Activated CD8-positive, alpha-beta T cell treated with anti-CD3 and anti-CD28 coated beads, Interleukin-2, amount 10 ng/mL, durations not matched to agents 7 days and 5 days (primary cell): Measurements from ENCODE around the gene MIER1. TPM values are rescaled to one million over a fixed set of nuclear protein-coding genes. Genes with fewer than 3 reads are reported as not detected.
A peak's percentile ranks its signal among the peaks of the same experiment; 100 is the strongest.
"Not testable (repeated sequence)": the region's sequence is repeated elsewhere in the genome, so short reads cannot be mapped to it uniquely, and the experiment has no call there.

Experiments used
- ATAC-seq: fragments of 150-1000 bp; cut with Tn5 transposase; one replicate; pipeline ENCODE4 v1.10.0; 2021; ENCODE audit warnings: moderate library complexity
- CTCF ChIA-PET: fragments of 350-600 bp; sonication (Branson Sonifier 250); formaldehyde crosslinking; loops from one replicate; lab custom pipeline; 2021; ENCODE audit warnings: antibody characterized with exemption; lab: Charles Lee
- POLR2A ChIA-PET: fragments of 350-600 bp; sonication (Branson Sonifier 250); formaldehyde crosslinking; loops from one replicate; lab custom pipeline; 2021; ENCODE audit warnings: antibody characterized with exemption; lab: Charles Lee
- DNase-seq: peaks from one replicate; pipeline ENCODE4 v3.0.0-alpha.2; 2020
- H3K27ac Mint-ChIP-seq: one replicate; pipeline ENCODE4 v1.8.0; 2021; ENCODE audit warnings: mild to moderate bottlenecking, mixed read lengths
- H3K27me3 Mint-ChIP-seq: one replicate; pipeline ENCODE4 v1.8.0; 2021; ENCODE audit warnings: low read depth, mixed read lengths
- H3K36me3 Mint-ChIP-seq: one replicate; pipeline ENCODE4 v1.8.0; 2021; ENCODE audit warnings: low read depth, mixed read lengths
- H3K4me1 Mint-ChIP-seq: one replicate; pipeline ENCODE4 v1.8.0; 2021; ENCODE audit warnings: low read depth, mixed read lengths
- H3K4me3 Mint-ChIP-seq: one replicate; pipeline ENCODE4 v1.8.0; 2021; ENCODE audit warnings: mild to moderate bottlenecking, mixed read lengths
- H3K9me3 Mint-ChIP-seq: one replicate; pipeline ENCODE4 v1.8.0; 2022; ENCODE audit warnings: mixed read lengths; ENCODE audit not compliant: insufficient read depth
- total RNA-seq, 2 experiments: library from RNA; stranded (reverse); gene quantifications; one replicate each; pipeline ENCODE4 v1.2.3, GENCODE V29; 2021

The MIER1 gene
- total RNA-seq, 2 experiments from 2014 or later, result 49.3 to 54.1 TPM

DNA sequence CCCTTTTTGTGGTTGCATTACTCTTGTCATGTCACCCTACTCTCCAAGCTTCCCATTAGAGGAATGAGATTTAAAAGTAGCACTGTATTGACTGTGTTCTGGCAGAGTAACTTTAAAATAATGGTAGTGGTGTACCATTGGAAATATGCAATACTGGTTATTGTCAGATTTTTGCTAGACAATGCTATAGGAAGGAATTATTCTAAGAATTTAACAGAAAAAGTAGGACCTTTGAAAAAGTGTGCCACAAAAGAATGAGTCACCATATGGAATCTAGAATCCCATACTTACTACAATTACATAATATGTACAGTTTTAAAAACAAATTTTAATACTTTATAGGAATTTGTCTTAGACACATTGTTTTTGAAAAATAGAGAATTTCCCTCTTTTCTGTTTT is 13.8 kb downstream of the MIER1 start:
- CTCF ChIA-PET, result interaction anchor here (1.0 to 1.6 kb wide), 3 partner anchors 9 to 276 kb away, joined by 3 to 4 read pairs (median 3); no protein-coding TSS in a partner anchor
- Mint-ChIP-seq H3K27ac (no peak overlapping the region), H3K4me1 (peaks cover 72% of the 10 kb centered on the region), H3K4me3 (no peak overlapping the region), H3K9me3 (no peaks in the 10 kb centered on the region), H3K27me3 (no peaks in the 10 kb centered on the region), H3K36me3 (peaks cover 41% of the 10 kb centered on the region)
- POLR2A ChIA-PET, result interaction anchor here (1.1 to 1.4 kb wide), 2 partner anchors 8 to 14 kb away, joined by 3 to 5 read pairs; partner anchors contain the start of genes DNAI4 and MIER1
- ATAC-seq (no peak), DNase-seq (no peak)

GRCh38 chr1:66940981-66941380 is 16.2 kb downstream of the MIER1 start:
- Mint-ChIP-seq H3K36me3 (peaks cover 37% of the 10 kb centered on the region), H3K4me1 (peaks cover 55% of the 10 kb centered on the region), H3K27me3 (no peaks in the 10 kb centered on the region), H3K27ac (no peak overlapping the region), H3K4me3 (no peak overlapping the region), H3K9me3 (no peaks in the 10 kb centered on the region)
- no peak for DNase-seq
- CTCF ChIA-PET, result interaction anchor here (1.2 to 1.4 kb wide), 2 partner anchors 10 to 16 kb away, joined by 3 read pairs; partner anchors contain the start of genes DNAI4 and MIER1
- ATAC-seq, result no peak
- POLR2A ChIA-PET, result no interaction called here

DNA sequence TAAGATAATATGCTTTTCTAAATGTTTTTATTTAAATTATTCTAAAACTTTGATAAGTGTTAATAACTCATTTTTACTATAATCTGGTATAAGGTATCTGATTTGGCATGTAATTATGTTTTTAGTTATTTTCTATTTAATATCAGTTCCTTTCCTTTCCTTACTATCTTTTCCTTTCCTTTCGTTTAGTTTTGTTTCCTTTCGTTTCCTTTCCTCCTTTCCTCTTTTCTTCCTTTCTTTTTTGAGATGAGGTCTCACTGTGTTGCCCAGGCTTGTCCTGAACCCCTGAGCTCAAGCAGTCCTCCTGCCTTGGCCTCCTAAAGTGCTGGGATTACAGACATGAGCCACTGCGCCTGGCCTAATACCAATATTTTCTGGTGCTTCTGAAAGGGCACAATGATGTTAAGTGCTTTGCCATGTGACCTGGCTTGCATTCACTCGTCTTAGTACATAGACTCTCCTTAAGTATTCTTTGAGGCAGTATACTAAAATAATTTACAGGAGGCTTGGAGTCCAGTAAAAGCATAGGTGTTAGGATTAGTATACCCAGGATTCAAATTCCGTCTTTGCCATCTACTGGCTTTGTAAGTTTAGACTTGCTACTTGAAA is 18.7 kb downstream of the MIER1 start:
- peaks cover 48% of the 10 kb centered on the region for H3K4me1 Mint-ChIP-seq
- H3K27ac Mint-ChIP-seq, result peak overlapping the region; percentile 66
- ChIA-PET POLR2A (interaction anchor here (1.0 kb wide), 1 partner anchor 18 kb away, joined by 4 read pairs; the partner anchor contains the start of genes DNAI4 and MIER1), CTCF (no interaction called here)
- no peaks in the 10 kb centered on the region for H3K9me3 Mint-ChIP-seq
- H3K36me3 Mint-ChIP-seq, result peaks cover 51% of the 10 kb centered on the region
- DNase-seq, result no peak
- H3K4me3 Mint-ChIP-seq, result no peak overlapping the region
- ATAC-seq, result no peak
- H3K27me3 Mint-ChIP-seq, result no peaks in the 10 kb centered on the region

DNA sequence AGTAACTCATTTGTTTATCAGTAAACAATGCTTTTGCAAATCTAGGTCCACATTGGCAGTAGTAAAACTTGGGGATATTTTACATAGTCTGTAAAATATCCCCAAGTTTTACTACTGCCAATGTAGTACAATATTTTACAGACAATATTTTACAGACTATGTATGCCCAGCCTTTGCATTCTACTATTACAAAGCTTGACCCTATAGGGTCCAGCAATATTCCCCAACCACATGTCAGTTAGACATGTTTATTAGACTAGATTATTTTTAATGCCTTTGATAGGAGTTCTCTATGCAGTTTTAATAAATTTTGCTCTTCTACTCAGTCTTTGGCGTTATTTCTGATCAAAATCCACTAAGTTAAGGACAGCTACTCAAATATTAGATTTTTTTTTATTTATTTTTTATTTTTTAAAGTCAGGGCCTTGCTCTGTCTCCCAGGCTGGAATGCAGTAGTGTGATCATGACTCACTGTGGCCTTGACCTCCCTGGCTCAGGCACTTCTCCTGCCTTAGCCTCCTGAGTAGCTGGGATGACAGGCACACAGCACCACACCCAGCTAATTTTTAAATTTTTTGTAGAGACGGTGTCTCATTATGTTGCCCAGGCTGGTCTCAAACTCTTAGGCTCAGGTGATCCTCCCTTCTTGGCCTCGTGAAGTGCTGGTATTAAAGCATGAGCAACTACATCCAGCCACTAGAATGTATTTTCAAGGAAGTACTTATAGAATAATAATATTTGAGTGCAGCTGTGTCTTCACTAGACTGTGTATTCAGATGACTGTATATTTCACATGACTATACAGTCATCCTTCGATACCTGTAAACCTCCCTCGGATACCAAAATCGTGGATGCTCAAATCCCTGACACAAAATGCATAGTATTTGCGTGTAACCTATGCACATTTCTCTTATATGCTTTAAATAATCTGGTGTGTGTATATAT is 19.8 kb downstream of the MIER1 start:
- Mint-ChIP-seq H3K27me3 (no peaks in the 10 kb centered on the region), H3K9me3 (no peaks in the 10 kb centered on the region), H3K27ac (no peak overlapping the region), H3K4me1 (peaks cover 40% of the 10 kb centered on the region), H3K4me3 (no peak overlapping the region), H3K36me3 (peaks cover 58% of the 10 kb centered on the region)
- ATAC-seq, result no peak
- CTCF ChIA-PET, result interaction anchor here (0.6 kb wide), 1 partner anchor 484 kb away, joined by 5 read pairs; no protein-coding TSS in a partner anchor
- no peak for DNase-seq
- POLR2A ChIA-PET, result interaction anchor here (1.0 kb wide), 1 partner anchor 20 kb away, joined by 4 read pairs; the partner anchor contains the start of genes DNAI4 and MIER1

DNA sequence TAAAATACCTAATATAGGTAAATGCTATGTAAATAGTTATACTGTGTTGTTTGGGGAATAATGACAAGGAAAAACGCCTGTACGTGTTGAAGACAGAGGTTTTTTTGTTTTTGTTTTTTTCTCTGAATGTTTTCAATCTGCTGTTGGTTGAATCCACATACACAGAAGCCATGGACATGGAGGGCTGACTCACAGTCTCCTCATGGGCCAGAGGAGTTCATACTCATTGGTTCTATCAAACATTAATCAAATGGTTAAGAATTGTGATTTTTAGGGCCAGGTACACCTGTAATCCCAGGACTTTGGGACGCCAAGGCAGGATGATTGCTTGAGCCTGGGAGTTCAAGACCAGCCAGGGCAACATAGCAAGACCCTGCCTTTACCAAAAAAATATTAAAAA is 20.5 kb downstream of the MIER1 start:
- no peak for ATAC-seq
- Mint-ChIP-seq H3K4me3 (no peak overlapping the region), H3K27me3 (no peaks in the 10 kb centered on the region), H3K4me1 (peaks cover 36% of the 10 kb centered on the region), H3K27ac (no peak overlapping the region), H3K36me3 (peaks cover 54% of the 10 kb centered on the region), H3K9me3 (no peaks in the 10 kb centered on the region)
- DNase-seq, result no peak
- POLR2A ChIA-PET, result no interaction called here
- CTCF ChIA-PET, result no interaction called here

GRCh38 chr1:66947267-66947666 is 22.5 kb downstream of the MIER1 start:
- Mint-ChIP-seq H3K4me3 (no peak overlapping the region), H3K27me3 (no peaks in the 10 kb centered on the region), H3K9me3 (no peaks in the 10 kb centered on the region), H3K36me3 (peaks cover 52% of the 10 kb centered on the region), H3K27ac (peak overlapping the region; percentile 22), H3K4me1 (peaks cover 20% of the 10 kb centered on the region)
- POLR2A ChIA-PET, result interaction anchor here (0.9 kb wide), 1 partner anchor 23 kb away, joined by 3 read pairs; the partner anchor contains the start of genes DNAI4 and MIER1
- no peak for ATAC-seq
- no peak for DNase-seq
- CTCF ChIA-PET, result interaction anchor here (1.2 to 1.4 kb wide), 2 partner anchors 22 to 202 kb away, joined by 3 to 4 read pairs; partner anchors contain the start of genes DNAI4 and MIER1

GRCh38 chr1:66951513-66951912 is 26.7 kb downstream of the MIER1 start:
- ChIA-PET POLR2A (interaction anchor here (0.5 to 0.6 kb wide), 2 partner anchors 26 to 238 kb away, joined by 3 read pairs; no protein-coding TSS in a partner anchor), CTCF (no interaction called here)
- peaks cover 9% of the 10 kb centered on the region for H3K4me1 Mint-ChIP-seq
- no peak overlapping the region for H3K27ac Mint-ChIP-seq
- H3K36me3 Mint-ChIP-seq, result peaks cover 73% of the 10 kb centered on the region
- ATAC-seq, result no peak
- no peak overlapping the region for H3K4me3 Mint-ChIP-seq
- no peaks in the 10 kb centered on the region for H3K9me3 Mint-ChIP-seq
- DNase-seq, result no peak
- H3K27me3 Mint-ChIP-seq, result no peaks in the 10 kb centered on the region

DNA sequence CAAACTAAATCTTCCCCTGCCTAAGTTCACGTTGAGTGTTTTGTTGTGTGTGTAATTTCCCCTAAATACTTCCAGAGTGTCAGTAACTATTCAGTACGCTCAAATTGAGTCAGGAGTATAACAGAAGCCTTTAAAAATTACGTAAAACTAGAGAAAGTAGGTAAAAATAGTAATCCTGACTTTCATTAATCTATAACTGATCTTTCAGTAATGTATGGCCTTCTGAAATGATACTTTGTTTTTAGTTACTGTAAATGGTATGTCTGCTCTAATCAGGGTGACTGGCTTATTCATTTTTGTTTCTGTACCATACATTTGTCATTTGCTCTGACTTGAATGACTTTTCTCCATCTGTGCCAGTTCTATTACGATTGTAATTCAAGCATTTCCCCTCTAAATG is 29.4 kb downstream of the MIER1 start:
- Mint-ChIP-seq H3K9me3 (no peaks in the 10 kb centered on the region), H3K4me1 (peaks cover 4% of the 10 kb centered on the region), H3K27me3 (no peaks in the 10 kb centered on the region), H3K27ac (no peak overlapping the region), H3K36me3 (peaks cover 67% of the 10 kb centered on the region), H3K4me3 (no peak overlapping the region)
- DNase-seq, result no peak
- POLR2A ChIA-PET, result no interaction called here
- ATAC-seq, result no peak
- CTCF ChIA-PET, result interaction anchor here (1.4 kb wide), 1 partner anchor 25 kb away, joined by 3 read pairs; no protein-coding TSS in a partner anchor

DNA sequence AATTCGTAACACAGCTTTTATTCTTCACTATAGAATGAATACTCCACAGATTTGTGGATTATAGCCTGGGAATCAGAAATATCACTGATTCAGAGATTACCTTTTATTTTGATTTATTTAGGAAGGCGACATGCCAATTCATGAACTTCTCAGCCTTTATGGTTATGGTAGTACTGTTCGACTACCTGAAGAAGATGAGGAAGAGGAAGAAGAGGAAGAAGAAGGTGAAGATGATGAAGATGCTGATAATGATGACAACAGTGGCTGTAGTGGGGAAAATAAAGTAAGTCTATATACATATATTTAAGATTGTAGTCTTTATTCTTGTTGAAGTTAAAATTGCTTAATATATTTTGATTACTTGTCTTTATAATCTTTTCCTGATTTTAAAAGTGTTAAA is 33.1 kb downstream of the MIER1 start:
- Mint-ChIP-seq H3K9me3 (no peaks in the 10 kb centered on the region), H3K4me1 (peaks cover 19% of the 10 kb centered on the region), H3K4me3 (no peak overlapping the region), H3K36me3 (peaks cover 72% of the 10 kb centered on the region), H3K27ac (no peak overlapping the region), H3K27me3 (no peaks in the 10 kb centered on the region)
- DNase-seq, result no peak
- ChIA-PET CTCF (no interaction called here), POLR2A (no interaction called here)
- ATAC-seq, result no peak

- H3K27me3 Mint-ChIP-seq, ATAC-seq, H3K4me3 Mint-ChIP-seq, H3K4me1 Mint-ChIP-seq, H3K27ac Mint-ChIP-seq, POLR2A ChIA-PET, CTCF ChIA-PET, H3K9me3 Mint-ChIP-seq, DNase-seq: not testable (repeated sequence)
- H3K36me3 Mint-ChIP-seq, result peaks cover 76% of the 10 kb centered on the region
Observed at GRCh38 chr1:66966188-66966873, 41.5 kb downstream of the MIER1 start.

DNA sequence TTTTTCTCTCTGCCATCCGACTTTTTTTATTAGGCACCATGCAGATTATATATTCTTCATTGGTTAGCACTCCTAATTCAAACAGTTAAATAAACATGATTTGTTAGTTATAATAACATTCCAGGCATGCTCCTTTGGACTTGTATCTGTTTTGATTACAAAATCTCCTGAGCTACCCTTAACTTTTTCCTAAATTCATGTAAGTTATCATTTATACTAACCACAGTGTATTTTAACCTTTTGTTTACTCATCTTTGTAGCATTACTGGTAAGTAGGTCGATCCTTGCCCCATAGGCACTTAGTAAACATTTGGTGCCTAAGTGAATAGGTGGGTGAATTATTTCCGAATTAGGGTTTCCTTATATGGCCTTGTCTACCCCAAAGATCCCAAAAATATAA is 43.8 kb downstream of the MIER1 start:
- no peak for DNase-seq
- CTCF ChIA-PET, result interaction anchor here (2.5 kb wide), 1 partner anchor 180 kb away, joined by 9 read pairs; no protein-coding TSS in a partner anchor
- Mint-ChIP-seq H3K4me1 (no peaks in the 10 kb centered on the region), H3K36me3 (peaks cover 71% of the 10 kb centered on the region), H3K27ac (no peak overlapping the region), H3K27me3 (no peaks in the 10 kb centered on the region), H3K4me3 (no peak overlapping the region), H3K9me3 (no peaks in the 10 kb centered on the region)
- POLR2A ChIA-PET, result no interaction called here
- no peak for ATAC-seq
